LNCAP (cell line): ENCODE measurements around the gene RAN.

Experiments
- TF ChIP-seq, protein P1 (sequence below): fragments of 450-650 bp; IDR thresholded peaks from 2 replicates; pipeline ENCODE4 v1.5.1; 2017; ENCODE audit warnings: mild to moderate bottlenecking

Gene RAN

DNA sequence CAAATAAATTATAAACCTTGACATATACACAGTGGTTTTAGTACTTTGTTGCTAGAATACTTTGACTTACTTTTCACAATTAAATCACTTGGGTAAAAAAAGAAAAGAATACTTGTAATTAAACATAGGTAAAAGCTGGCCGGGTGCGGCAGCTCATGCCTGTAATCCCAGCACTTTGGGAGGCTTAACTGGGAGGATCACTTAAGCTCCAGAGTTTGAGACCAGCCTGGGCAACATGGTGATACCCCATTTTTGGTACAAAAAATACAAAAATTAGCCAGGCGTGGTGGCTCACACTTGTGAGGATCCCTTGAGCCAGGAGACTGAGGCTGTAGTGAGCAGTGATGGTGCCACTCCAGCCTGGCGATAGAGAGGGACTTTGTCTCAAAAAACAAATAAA lies 40.6 kb upstream of the RAN start:
- TF ChIP-seq, protein P1, sequence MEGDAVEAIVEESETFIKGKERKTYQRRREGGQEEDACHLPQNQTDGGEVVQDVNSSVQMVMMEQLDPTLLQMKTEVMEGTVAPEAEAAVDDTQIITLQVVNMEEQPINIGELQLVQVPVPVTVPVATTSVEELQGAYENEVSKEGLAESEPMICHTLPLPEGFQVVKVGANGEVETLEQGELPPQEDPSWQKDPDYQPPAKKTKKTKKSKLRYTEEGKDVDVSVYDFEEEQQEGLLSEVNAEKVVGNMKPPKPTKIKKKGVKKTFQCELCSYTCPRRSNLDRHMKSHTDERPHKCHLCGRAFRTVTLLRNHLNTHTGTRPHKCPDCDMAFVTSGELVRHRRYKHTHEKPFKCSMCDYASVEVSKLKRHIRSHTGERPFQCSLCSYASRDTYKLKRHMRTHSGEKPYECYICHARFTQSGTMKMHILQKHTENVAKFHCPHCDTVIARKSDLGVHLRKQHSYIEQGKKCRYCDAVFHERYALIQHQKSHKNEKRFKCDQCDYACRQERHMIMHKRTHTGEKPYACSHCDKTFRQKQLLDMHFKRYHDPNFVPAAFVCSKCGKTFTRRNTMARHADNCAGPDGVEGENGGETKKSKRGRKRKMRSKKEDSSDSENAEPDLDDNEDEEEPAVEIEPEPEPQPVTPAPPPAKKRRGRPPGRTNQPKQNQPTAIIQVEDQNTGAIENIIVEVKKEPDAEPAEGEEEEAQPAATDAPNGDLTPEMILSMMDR: no peak

DNA sequence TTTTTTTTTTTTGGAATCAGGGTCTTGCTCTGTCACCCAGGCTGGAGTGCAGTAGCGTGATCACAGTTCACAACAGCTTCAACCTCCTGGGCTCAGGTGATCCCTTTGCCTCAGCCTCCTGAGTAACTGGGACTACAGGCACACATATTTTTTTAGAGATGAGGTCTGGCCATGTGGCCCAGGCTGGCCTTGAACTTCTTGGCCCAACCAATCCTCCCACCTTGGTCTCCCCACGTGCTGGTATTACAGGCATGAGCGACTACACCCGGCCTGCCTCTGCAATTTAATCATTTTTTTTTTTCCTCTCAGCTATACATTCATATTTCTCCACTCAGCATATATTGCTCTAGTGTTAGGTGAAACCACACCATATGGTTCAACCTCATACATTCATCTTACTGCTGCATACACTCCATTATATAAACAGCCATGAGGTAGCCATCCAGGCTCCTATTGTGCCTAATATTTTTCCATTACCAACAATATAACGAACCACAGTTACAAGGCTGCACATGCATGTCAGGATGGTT lies 39.9 kb upstream of the RAN start:
- TF ChIP-seq, protein P1: no peak

DNA sequence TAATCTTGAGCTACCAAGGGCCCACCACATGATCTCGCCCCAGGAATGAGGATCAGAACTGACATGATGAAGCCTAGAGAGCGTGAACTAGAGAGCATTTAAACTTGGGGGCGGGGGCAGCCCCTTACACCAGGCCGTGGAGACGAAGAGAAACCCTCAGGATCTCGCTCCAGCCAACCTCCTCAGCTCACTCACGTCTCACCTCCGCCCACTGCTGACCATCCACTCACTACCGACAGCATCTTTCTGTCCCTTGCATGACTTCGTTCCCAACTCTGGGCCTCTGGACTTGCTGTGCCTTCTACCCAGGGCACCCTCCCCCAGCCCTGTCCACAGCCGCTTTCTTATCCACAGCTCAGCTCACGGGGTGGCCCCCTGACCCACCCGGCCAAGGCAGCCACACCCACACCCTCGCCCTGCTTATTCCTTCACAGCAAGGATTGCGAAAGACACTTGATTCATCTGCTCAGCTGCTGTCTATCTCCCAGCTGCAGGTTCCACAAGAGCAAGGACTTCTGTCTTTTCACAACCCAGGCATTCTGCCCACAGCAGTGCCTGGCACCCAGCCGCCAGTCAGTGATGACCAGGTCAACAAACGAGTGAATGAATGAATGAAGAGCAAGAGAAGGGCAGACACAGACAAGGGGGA lies 39.2 kb upstream of the RAN start:
- TF ChIP-seq, protein P1: no peak

DNA sequence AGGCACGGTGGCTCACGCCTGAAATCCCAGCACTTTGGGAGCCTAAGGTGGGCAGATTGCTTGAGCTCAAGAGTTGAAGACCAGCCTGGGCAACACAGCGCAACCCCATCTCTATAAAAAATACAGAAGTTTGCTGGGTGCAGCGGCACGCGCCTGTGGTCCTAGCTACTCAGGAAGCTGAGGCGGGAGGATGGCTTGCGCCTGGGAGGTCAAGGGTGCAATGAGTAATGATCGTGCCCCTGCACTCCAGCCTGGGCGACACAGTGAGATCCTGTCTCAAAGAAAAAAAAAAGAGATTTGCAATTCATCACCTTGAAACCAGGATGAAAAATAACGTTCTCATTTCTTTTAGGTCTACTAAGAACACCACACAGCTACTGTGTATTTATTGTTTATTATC lies 36.9 kb upstream of the RAN start:
- TF ChIP-seq, protein P1: no peak

DNA sequence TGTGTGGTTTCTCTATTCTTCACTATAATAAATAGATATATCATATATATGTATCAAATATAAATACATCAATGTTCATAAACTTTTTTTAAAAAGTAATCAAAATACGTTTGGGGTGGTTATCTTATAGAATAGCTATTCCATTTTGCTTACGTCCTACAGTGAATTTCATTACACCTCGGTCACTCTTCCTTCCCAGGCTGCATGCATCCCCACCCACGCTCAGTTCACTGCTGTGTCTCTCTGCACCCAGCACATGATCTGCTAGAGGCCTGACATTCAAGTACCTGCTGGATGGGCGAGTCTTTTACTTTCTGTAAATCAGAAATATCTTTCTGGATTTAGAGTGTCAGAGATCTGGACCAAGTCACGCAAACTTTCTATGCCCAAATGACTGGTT lies 36.4 kb upstream of the RAN start:
- TF ChIP-seq, protein P1: no peak

DNA sequence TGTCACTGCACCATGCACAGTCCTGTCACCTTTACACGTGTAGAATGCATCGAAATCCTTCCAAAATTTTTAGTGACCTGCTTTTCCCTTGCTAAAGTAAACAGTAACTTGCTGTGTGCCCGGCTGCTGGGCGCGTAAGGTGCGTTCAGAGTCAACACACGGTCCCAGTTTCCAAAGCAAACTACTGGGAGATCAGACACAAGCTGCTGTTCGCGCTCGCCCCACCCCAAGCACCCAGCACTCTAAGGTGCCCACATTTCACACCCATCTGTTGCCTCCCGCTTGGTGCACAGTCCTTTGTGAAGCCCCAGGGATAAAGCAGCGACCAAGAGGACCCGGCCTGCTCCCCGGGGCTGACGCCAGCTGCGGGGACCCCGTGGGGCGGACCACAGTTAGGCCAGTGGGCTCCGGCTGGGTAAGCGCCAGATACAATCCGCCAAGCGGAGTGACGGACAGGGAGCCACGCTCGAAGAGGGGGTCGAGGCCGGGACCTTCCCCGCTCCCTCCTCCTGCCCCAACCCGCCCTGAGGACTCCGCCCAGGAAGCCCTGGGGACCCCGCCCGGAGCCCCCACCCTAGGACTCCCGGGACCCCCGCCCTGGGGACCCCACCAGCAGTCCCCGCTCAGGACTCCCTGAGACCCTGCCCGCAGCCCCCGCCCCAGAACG lies 33.4 kb upstream of the RAN start:
- TF ChIP-seq, protein P1: no peak

DNA sequence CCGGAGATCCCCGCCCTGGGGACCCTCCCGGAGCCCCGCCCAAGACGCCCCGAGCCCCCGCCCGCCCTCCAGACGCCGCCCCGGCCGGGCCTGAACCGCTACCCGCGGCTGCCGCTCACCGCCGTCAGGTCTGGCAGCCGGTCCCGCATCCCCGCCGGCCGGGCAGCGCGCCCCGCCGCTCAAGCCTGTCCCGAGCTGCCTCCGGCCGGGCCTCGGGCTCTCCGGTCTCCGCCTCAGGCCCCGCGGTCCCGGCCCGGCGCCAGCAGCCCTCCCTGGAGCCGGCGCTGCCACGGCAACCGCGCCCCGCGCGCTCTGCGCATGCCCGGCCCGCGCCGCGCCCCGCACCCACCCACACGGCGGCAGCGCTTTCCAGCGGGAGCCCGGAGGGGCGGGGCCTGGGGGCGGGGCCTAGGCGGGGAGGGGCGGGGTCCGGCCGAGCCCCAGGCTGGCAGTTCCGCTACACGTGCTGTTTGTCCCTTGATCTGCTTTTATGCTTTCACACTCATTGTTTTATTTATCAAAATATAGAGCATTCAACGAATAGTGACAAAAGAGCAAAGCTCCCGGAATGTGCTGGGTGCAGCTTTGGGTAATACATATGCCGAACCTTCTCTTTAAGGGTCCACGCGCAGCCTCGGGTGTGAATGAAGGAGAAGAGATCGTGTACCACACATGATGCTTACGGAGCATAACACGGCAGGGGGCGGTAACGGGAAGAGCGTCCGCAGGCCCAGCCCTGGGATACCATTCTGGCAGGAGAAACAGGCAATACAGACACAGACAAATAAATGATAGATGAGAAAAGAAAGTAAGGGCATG lies 32.7 kb upstream of the RAN start, which contains the start of gene STX2:
Gene STX2, minus strand, starts transcription at position 300 of the 819 bp plus-strand sequence. Its CDS starts 151 bp downstream, at position 149.
- TF ChIP-seq, protein P1: no peak; the same call in 1 of the 2 replicates
